ENCODE data around the gene ATF6.
"Not testable (repeated sequence)": the region's sequence is repeated elsewhere in the genome, so short reads cannot be mapped to it uniquely, and the experiment has no call there.

Gene ATF6

DNA sequence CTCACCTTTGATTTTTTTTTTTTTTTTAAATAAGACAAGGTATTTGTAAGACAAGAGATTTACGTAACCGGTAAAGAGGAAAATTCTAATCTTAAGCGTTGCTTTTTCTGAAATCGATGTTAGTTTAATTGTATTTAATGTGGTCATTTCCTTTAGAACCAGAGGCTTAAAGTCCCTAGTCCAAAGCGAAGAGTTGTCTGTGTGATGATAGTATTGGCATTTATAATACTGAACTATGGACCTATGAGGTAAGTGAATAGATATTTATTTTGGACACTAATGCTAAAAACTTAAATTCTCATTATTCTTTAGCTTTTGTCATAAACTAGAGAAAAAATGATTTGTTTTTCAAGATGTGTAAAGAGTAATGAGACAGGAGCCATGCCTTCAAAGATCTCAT, 54.8 kb downstream of the ATF6 start:
- in situ Hi-C loops (cut with MboI; ENCODE audit: low sequenced_read_pairs): no loop called here

DNA sequence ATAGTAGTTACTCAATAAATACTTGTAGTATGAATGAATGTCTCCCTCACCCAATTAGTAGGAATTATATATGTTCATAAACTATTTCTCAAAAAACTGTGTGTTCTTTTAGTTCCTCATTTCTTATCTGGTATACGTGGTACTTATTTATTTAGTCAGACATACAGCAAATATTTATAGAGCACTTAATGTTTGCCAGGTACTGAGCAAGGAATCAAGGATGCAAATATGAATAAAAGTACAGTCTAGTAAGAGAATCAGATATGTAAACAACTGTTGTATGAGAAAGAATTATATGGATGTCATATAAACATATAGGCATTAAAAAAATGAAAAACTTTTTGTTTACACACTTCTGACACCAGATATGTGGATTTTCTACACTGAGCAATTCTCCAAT, 58.5 kb downstream of the ATF6 start:
- in situ Hi-C loops (cut with MboI; ENCODE audit: low sequenced_read_pairs): no loop called here

DNA sequence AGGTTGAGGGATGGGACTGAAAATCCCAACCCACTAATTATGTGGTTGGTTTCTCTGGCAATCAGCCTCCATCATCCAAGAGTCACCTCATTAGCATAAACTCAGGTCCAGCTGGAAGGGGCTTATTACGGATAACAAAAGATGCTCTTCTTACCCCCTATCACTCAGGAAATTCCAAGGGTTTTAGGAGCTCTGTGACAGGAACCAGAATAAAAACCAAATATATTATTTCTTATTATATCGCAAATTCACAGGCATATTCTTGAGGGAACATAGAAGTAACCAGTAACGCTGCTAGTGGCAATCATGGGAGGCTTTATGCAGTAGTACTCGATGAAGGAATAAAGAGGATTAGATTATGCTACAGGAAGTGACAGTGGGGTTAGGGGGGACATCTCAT, 59.7 kb downstream of the ATF6 start:
- in situ Hi-C loops (cut with MboI; ENCODE audit: low sequenced_read_pairs): no loop called here

DNA sequence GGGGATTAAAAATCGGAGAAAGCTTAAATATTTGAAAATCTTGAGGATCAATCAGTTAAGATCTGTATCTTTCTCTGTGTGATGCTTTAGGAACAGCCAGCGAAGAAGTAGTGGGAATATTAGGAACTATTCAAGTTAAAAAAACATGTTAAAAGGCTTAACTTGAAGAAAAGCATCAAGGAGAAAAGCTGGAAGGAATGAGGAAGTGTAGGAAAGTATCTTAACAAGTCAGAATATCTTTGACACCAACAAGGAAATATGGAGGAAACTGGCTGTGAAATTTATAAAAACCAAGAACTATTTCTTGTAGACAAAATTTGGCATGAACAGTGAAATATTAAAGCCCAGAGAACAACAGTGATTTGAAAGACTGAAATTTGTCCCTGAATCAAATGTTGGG, 60.4 kb downstream of the ATF6 start:
- in situ Hi-C loops (cut with MboI; ENCODE audit: low sequenced_read_pairs): no loop called here

DNA sequence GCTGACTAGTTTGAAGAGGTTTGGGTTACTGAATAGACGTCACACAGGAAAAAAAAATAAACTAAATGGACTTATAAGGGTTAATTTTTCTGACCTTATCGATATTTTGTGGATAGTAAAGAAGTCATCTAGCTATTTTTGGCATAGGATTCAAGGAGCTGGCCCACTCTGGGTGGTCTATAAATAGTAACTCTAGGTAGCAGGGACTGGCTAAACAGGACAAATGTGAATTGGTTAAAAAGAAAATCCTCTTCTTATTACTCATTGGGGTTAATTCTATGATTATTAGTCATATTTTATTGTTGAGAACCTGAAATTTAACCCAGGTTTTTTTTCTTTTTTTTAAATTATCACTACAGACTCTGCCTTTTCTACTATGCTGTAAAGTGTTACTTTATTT, 61.7 kb downstream of the ATF6 start:
- in situ Hi-C loops (cut with MboI; ENCODE audit: low sequenced_read_pairs): no loop called here

DNA sequence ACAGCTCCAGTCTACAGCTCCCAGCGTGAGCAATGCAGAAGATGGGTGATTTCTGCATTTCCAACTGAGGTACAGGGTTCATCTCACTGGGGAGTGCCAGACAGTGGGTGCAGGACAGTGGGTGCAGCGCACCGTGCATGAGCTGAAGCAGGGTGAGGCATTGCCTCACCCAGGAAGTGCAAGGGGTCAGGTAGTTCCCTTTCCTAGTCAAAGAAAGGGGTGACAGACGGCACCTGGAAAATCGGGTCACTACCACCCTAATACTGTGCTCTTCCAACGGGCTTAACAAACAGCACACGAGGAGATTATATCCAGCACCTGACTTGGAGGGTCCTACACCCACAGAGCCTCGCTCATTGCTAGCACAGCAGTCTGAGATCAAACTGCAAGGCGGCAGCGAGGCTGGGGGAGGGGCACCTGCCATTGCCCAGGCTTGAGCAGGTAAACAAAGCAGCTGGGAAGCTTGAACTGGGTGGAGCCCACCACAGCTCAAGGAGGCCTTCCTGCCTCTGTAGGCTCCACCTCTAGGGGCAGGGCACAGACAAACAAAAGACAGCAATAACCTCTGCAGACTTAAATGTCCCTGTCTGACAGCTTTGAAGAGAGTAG, 66.3 kb downstream of the ATF6 start:
- in situ Hi-C loops (cut with MboI; ENCODE audit: low sequenced_read_pairs): not testable (repeated sequence)

DNA sequence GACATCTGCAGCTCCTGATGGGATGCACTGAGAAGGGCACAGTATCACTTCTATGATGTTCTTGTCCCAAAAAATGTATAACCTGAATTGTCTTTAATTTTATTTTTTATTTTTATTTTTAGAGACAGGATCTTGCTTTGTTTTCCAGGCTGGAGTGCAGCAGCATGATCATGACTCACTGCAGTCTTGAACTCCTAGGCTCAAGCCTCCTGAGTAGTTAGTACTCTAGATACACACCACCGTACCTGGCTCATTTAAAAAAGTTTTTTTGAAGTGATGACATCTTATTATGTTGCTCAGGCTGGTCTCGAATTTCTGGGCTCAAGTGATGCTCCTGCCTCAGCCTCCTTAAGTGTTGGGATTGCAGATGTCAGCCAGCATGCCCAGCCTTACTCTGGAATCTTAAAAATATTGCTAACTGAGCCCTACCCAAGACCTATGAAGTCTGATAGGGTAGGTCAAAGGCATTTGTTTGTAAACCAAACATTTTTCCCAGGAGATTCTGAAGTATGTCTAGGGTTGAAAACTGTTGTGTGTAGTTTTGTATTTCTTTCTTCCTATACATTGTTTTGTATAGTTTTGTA, 68.9 kb downstream of the ATF6 start:
- in situ Hi-C loops (cut with MboI; ENCODE audit: low sequenced_read_pairs): no loop called here

DNA sequence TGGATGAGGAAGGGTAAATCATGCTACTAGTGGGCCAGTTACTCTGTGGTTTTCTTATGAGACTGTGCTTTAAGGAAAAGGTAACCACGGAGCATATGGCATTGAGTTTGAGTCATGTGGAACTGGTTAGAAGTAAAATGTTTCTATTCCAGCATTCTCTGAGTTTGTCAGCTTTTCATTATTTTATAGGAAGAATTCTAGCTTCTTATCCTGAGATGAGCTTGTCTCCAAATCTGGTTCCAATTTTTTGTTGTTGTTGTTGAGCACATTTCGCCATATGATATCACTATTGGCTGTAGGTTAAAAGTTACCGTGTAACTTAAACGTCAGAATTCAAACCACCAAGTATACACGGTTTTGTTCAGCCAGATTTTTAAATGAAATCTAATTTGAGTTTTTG, 69.9 kb downstream of the ATF6 start:
- in situ Hi-C loops (cut with MboI; ENCODE audit: low sequenced_read_pairs): no loop called here

DNA sequence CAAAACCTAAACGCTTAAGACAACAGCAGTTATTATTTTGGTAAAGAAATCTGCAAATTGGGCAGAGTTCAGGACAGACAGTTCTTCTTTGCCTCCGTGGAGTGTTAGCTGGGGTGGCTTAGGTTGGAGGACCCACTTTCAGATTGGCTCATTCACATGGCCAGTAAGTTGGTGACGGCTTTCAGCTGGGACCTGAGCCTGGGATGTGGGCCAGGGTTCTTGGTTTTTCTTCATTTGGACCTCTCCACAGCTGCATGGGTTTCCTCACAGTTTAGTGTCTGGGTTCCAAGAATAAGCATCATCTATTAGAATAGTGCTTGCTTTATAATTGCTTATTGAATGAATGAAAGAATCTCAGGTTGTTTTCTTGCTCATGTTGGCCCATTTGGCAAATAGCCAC, 72.2 kb downstream of the ATF6 start:
- in situ Hi-C loops (cut with MboI; ENCODE audit: low sequenced_read_pairs): no loop called here

DNA sequence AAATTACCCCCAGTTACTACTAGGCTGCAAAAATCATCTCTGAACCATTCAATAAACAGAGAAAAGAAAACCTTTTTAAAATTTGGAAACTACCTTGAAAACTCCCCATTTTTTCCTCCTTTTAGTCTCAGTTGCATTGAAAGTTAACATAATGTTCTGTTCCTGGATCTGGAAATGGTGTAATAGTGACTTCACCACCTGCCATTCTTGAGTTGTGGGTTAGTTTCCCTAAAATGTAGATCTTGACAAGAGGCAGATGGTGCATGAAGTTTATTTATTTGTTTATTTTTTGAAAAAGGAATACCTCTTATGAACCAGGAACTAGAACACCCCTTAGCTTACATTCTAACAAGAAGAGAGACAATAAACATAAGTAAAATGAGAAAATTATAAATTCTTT, 72.8 kb downstream of the ATF6 start:
- in situ Hi-C loops (cut with MboI; ENCODE audit: low sequenced_read_pairs): no loop called here

DNA sequence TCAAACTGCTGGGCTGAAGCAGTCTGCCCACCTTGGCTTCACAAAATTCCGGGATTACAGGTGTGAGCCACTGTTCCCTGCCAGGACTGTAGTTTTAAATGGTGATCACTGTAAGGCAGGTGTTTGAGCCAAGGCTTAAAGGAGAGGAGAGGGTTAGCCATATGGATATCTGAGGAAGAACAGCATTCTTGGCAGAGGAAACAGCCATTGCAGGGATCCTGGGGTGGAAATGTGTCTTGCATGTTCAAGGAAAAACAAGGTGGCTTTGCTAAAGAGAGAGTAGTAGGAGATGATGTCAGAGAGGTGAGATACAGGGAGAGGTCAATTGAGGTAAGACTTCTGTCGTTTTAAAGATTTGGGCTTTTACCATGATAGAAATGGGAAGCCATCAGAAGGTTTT, 73.5 kb downstream of the ATF6 start:
- in situ Hi-C loops (cut with MboI; ENCODE audit: low sequenced_read_pairs): no loop called here

DNA sequence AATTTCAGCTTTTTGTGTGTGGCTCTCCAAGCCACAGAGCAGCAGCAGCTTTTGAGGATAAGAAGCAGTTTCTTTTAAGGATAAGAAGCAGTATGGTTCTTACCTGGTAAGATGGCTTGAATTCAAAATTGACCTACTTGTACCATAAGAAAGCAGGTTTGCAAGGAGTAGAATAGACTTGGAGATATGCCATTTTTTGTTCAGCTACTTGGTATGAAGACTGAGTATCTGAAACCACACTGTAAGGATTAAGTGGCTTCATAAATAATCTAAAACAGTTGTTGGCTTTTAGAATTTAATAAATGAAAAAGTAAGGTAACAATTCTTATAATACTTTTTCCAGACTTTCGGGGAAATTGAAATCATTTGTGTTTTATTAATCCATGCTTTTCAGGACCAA, 74.2 kb downstream of the ATF6 start:
- in situ Hi-C loops (cut with MboI; ENCODE audit: low sequenced_read_pairs): no loop called here

DNA sequence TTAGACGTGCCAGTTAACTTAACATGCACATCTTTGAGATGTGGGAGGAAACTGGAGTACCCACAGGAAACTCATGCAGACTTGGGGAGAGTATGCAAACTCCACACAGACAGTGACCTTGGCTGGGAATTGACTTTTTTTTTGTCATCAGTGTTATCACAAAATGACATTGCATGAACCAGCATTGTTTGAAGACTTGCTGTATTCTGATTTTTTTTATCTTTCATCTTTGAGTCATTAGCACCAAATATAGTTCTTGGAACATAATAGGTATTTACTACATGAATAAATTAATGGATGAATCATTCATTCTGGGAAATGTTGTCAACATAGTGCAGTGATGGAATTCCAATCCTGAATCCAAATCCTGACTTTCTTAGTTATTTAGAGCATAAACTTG, 77.0 kb downstream of the ATF6 start:
- in situ Hi-C loops (cut with MboI; ENCODE audit: low sequenced_read_pairs): no loop called here

DNA sequence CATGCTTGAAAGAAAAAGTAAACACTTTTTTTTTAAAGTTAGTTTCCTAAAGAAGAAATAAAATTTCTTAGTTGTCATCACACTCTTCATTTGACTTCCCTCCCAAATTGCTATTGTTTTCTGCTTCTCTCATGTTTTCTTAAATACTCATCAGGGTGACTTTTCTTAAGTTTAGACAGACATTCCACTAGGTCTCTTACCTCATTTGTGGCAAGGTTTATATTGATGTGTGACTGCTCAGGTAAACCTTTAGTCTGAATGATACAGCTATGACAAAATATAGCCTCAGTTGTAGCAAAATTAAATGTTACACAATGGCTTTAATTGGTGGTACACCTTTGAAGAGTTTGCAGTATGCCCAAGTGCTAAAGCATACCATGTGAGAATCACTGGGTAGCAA, 78.6 kb downstream of the ATF6 start:
- in situ Hi-C loops (cut with MboI; ENCODE audit: low sequenced_read_pairs): no loop called here

DNA sequence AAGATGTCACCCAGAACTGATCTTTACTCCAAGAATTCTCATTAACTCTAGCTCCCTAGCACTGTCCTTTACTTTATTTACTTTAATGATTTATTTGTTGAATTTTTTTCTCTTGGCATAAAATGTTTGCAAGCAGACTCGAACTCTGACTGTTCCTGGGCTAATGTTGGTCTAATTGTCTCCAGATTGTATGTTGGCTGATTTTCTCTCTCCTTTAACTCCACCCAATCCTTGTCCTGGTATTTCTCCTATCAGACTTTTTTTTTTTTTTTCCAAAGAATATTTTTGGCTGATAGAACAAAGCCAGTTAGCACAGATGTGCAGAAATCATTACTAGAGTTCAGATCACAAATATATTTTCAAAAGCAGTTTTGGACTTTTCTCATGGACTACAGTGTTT, 82.6 kb downstream of the ATF6 start:
- in situ Hi-C loops (cut with MboI; ENCODE audit: low sequenced_read_pairs): no loop called here

DNA sequence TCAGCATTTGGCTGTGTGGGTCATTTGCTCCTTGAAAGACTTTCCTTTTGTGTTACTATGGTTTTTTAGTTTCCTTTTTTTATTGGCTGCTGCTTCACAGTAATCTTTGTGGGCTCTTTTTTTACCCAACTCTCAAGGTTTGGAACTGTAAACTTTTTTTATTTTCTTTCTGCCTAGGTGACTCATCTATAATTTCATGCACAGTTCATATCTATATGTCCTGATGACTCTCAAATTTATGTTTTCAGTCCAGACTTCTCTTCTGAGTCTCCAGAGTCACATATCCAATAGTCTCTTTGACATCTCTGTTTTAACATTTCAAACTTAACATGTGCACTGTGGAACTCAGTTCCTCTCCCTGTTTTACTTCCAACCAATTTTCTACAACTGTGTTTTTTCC, 83.4 kb downstream of the ATF6 start:
- in situ Hi-C loops (cut with MboI; ENCODE audit: low sequenced_read_pairs): no loop called here

DNA sequence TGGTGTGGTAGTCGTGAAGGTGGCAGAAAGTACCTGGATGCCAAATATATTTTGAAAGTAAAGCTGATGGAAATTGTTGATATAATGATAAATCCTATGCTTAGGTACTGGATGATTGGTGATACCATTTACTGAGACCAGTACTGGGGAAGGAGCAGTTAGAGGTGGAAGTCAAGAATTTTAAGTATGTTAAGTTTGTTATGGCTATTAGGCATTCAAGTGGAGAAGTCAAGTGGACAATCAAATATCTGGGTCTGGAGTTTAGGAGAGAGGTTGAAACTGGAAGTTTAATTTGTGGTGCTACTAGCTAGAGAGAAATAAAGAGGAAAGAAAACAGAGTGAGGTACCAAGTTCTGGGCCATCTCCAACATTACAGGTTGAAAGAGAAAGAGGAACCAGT, 89.1 kb downstream of the ATF6 start:
- in situ Hi-C loops (cut with MboI; ENCODE audit: low sequenced_read_pairs): no loop called here

DNA sequence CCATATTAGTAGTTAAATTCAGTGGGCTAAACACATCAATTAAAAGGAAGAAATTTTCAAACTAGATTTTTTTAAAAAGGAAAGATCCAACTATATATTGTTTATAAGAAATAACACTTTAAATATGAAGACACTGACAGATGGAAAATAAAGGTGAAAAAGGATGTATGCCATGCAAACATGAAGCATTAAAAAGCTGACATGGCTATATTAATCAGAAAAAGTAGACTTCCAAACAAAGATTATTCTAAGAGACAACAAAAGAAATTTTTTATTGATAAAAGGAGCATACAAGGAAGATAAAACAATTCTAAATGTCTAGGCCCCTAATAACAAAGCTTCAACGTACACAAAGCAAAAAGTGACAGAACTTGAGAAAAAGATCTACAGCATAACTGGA, 92.2 kb downstream of the ATF6 start:
- in situ Hi-C loops (cut with MboI; ENCODE audit: low sequenced_read_pairs): no loop called here

DNA sequence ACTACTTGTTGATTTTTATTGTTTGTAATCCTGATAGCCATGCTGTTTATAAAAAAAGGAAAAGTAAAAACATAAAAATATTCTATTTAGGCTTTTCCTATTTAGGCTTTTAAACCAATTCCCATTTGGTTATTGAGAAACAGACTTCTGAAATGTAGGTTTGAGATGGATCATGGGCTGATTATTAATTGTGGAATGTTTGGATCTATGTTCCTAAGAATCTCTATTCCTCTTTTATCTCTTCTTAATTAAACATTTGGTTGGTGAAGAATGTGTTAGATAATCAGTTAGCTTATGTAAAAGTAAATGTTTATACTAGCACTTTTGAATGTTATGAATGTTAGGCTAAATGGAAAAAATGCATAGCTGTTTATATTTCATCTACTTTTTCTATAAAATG, 97.4 kb downstream of the ATF6 start:
- in situ Hi-C loops (cut with MboI; ENCODE audit: low sequenced_read_pairs): no loop called here

DNA sequence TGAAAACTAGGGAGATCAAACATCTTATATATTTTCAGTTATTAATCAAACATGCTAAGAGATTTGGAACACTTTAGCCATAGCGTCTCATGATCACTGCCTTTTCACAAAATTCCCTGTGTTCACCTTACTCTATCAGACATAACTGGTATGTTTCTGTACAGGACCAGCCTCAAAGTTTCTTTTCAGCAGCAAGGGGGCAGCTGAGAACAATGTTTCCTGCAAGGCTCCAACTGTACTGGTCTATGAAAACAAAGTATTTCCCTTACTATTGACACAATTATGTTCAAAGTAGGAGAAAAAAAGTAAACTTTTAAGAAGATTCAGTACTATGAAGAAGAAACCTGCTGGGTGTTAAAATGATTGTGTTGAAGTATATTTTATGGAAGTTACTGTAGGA, 98.5 kb downstream of the ATF6 start:
- in situ Hi-C loops (cut with MboI; ENCODE audit: low sequenced_read_pairs): no loop called here

DNA sequence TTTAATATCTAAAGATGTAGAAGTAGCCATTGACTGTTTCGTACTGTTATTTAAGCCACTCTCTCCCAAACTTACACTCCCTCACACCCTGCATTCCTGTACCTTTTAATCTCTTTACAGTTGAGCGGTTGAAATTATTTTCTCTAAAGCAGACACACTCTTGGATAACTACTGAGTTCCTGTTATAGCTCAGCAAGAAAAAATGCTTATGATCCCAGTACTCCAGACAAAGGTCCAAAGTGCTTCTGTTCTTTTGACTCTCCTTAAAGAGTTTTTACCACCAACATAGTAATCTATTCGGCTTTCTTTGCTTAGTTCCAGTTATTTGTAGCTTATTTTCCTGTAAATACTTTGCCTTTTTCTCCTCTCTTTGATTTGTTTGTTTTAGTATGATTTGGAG, 100.1 kb downstream of the ATF6 start:
- in situ Hi-C loops (cut with MboI; ENCODE audit: low sequenced_read_pairs): no loop called here

DNA sequence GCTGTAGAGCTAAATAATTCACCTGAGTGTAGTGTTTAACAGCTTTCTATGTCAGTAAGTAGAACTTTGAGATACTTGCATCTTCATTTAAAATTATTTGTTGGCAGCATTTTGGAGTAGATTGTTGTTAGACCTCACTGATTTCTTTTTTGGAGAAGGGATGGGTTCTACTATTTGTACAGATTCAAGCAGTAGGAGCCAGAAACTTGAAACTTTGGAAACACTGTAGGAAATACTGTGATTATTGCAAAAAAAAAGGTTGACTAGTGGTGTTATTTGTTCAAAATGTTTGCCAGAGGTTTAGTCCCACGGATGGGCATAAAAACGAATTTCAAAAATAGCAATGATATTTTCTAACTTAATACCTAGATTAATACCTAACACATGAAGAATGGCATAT, 102.7 kb downstream of the ATF6 start:
- in situ Hi-C loops (cut with MboI; ENCODE audit: low sequenced_read_pairs): no loop called here

DNA sequence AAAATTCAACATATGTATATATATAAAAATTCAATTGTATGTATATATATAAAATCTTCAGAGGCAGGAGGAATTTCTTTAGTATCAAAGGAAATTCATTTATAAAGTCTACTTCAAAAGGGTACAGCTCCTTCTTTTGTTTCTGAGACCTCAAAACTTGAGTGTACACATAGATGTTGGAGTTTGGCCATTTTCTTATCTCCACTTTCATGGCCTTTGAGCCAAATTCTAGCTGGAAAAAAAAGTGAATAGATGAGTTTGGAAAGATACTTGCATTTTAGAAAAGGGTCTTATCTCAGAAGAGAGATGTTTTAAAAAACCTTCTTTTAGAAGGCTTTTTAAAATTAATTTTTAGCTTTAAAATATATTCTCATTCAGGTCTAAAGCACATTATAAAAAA, 103.2 kb downstream of the ATF6 start:
- in situ Hi-C loops (cut with MboI; ENCODE audit: low sequenced_read_pairs): no loop called here
